Common myeloid progenitor, CD34-positive (primary cell): ENCODE data around the gene BTBD9.

ENCODE experiments used
- CTCF ChIA-PET: fragments of 350-600 bp; sonication (Branson Sonifier 250); formaldehyde crosslinking; loops from one replicate; lab custom pipeline; 2021; ENCODE audit warnings: antibody characterized with exemption; lab: Charles Lee
- POLR2A ChIA-PET: fragments of 350-600 bp; sonication (Branson Sonifier 250); formaldehyde crosslinking; loops from one replicate; lab custom pipeline; 2021; ENCODE audit warnings: antibody characterized with exemption; lab: Charles Lee
- DNase-seq, 3 donors: peaks; one replicate each; pipeline versions ENCODE4 v3.0.0 to v3.0.0-alpha.2; 2013
- H3K27ac ChIP-seq, 2 experiments: 1 replicate in 1 of 2; 2 replicates in 1 of 2; pipeline ENCODE4 v1.7.0; 2013; ENCODE audit warnings: inconsistent platforms in 2 of 2, low read length in 2 of 2, mild to moderate bottlenecking in 2 of 2, low read depth in 1 of 2, moderate library complexity in 1 of 2; ENCODE audit not compliant: severe bottlenecking in 2 of 2, insufficient read depth in 1 of 2, poor library complexity in 1 of 2
- H3K27me3 ChIP-seq, 5 experiments: replicated peaks in 2 of 5; 1 replicate in 3 of 5; 2 replicates in 2 of 5; pipeline versions ENCODE4 v1.6.1 to v1.7.0; 2013; ENCODE audit warnings: low read length in 4 of 5, mild to moderate bottlenecking in 2 of 5, moderate library complexity in 2 of 5, inconsistent platforms in 1 of 5; ENCODE audit not compliant: insufficient read depth in 5 of 5, control insufficient read depth in 4 of 5
- H3K36me3 ChIP-seq, 4 experiments: 1 replicate in 2 of 4; 2 replicates in 2 of 4; pipeline versions ENCODE4 v1.6.1 to v1.7.0; 2013; ENCODE audit warnings: low read length in 3 of 4, control low read depth in 1 of 4, mild to moderate bottlenecking in 1 of 4; ENCODE audit not compliant: control insufficient read depth in 4 of 4, insufficient read depth in 4 of 4
- H3K4me1 ChIP-seq, 4 experiments: 1 replicate in 3 of 4; 2 replicates in 1 of 4; pipeline versions ENCODE4 v1.6.1 to v1.7.1; 2013; ENCODE audit warnings: low read length in 3 of 4, mild to moderate bottlenecking in 3 of 4, control low read depth in 1 of 4, inconsistent platforms in 1 of 4, moderate library complexity in 1 of 4; ENCODE audit not compliant: control insufficient read depth in 4 of 4, insufficient read depth in 4 of 4; ENCODE audit errors: control extremely low read depth in 1 of 4
- H3K4me3 ChIP-seq, 7 experiments: 1 replicate in 4 of 7; 2 replicates in 3 of 7; pipeline versions ENCODE4 v1.5.1 to v1.7.0; 2013; ENCODE audit warnings: mild to moderate bottlenecking in 7 of 7, low read length in 6 of 7, moderate library complexity in 6 of 7, inconsistent platforms in 2 of 7, low read depth in 2 of 7, control low read depth in 1 of 7; ENCODE audit not compliant: insufficient read depth in 4 of 7, control insufficient read depth in 1 of 7; ENCODE audit errors: extremely low read depth in 1 of 7
- H3K9me3 ChIP-seq, 5 experiments: 1 replicate in 4 of 5; 2 replicates in 1 of 5; pipeline versions ENCODE4 v1.6.1 to v1.7.1; 2013; ENCODE audit warnings: low read length in 4 of 5, mild to moderate bottlenecking in 2 of 5, inconsistent platforms in 1 of 5, low read depth in 1 of 5, moderate library complexity in 1 of 5; ENCODE audit not compliant: control insufficient read depth in 4 of 5, insufficient read depth in 2 of 5; ENCODE audit errors: control extremely low read depth in 1 of 5
- WGBS: methylation state at CpG from one replicate; pipeline ENCODE4 v1.1.5; 2013; ENCODE audit not compliant: insufficient coverage; 5-methylcytosine and 5-hydroxymethylcytosine counted together

BTBD9 gene

GRCh38 chr6:38579010-38579628, 60.6 kb downstream of the BTBD9 start:
- CTCF ChIA-PET, result interaction anchor here (0.9 to 1.4 kb wide), 2 partner anchors 31 to 85 kb away, joined by 3 to 4 read pairs; no protein-coding TSS in a partner anchor
- peak in 2 of 3 donors; percentile 3 to 10 for DNase-seq
- Histone ChIP-seq H3K4me1 (peaks cover 0 to 5% (median 1%) of the 10 kb centered on the region in 4 experiments), H3K4me3 (no peak overlapping the region), H3K27ac (no peak overlapping the region), H3K9me3 (no peaks in the 10 kb centered on the region), H3K27me3 (no peaks in the 10 kb centered on the region), H3K36me3 (peaks cover 0 to 4% (median 2%) of the 10 kb centered on the region in 4 experiments)
- POLR2A ChIA-PET, result no interaction called here

GRCh38 chr6:38578075-38578474, 61.7 kb downstream of the BTBD9 start:
- H3K27me3 ChIP-seq, result no peaks in the 10 kb centered on the region
- no peak for DNase-seq
- POLR2A ChIA-PET, result no interaction called here
- peaks cover 0 to 5% (median 1%) of the 10 kb centered on the region in 4 experiments for H3K4me1 ChIP-seq
- H3K4me3 ChIP-seq, result no peak overlapping the region
- H3K36me3 ChIP-seq, result peaks cover 0 to 3% (median 1%) of the 10 kb centered on the region in 4 experiments
- H3K9me3 ChIP-seq, result no peaks in the 10 kb centered on the region
- CTCF ChIA-PET, result interaction anchor here (0.9 to 1.4 kb wide), 2 partner anchors 32 to 84 kb away, joined by 3 to 4 read pairs; no protein-coding TSS in a partner anchor
- 97% methylated on average over 4 of the region's 6 CpGs for WGBS
- H3K27ac ChIP-seq, result no peak overlapping the region

DNA sequence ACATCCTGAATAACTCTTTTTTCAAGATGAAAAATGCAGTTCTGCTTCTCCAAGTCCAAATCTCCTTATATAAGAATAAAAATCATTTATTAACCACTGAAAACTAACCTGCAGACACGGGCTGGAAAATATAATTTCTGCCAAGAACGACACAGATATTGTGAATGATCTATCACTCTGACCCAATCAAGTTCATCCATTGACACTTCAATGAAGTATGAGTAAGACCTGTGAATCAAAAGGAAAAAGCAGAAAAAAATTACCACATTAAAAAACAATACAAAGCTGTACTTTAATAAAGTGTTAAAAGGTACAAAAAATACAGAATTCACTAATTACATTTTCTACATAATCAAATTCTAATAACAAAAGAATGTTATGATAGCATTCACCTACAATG, 62.2 kb downstream of the BTBD9 start:
- ChIA-PET POLR2A (no interaction called here), CTCF (interaction anchor here (1.4 kb wide), 1 partner anchor 33 kb away, joined by 3 read pairs; no protein-coding TSS in a partner anchor)
- Histone ChIP-seq H3K9me3 (no peaks in the 10 kb centered on the region), H3K36me3 (peaks cover 0 to 3% (median 1%) of the 10 kb centered on the region in 4 experiments), H3K4me3 (no peak overlapping the region), H3K27ac (no peak overlapping the region), H3K27me3 (no peaks in the 10 kb centered on the region), H3K4me1 (peaks cover 0 to 5% (median 2%) of the 10 kb centered on the region in 4 experiments)
- no peak for DNase-seq
- 100% methylated on average over 2 of the region's 2 CpGs for WGBS

DNA sequence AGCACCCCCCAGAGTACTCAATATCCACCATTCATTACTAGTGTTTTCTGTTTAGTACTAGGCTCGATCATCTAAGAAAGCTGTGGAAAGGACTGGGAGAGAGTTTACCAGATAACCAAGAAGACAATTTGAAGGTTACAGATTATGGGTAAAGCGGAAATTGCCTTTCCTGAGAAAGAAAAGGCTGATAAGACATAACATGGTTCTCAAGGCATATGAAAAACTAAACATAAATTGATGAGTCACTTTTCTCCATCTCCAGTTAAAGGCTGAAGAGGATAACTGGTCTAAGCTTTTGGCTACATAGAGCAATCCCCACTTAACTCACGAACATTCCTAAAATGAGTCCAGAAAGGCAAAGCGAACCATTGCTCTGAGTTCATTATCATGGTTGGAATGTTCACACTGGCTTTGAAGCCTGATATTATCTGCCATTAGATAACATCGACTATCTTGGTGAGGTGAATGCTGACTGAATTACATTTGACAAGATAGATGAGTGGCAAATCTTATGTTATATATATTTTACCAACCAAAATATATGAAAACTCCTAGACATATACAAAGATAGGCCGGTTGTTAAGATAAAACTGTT, 65.8 kb downstream of the BTBD9 start:
- H3K36me3 ChIP-seq, result peaks cover 0 to 2% (median 0%) of the 10 kb centered on the region in 4 experiments
- H3K4me3 ChIP-seq, result no peak overlapping the region
- POLR2A ChIA-PET, result interaction anchor here (0.6 kb wide), 1 partner anchor 447 kb away, joined by 3 read pairs; no protein-coding TSS in a partner anchor
- peaks cover 0 to 7% (median 3%) of the 10 kb centered on the region in 4 experiments for H3K4me1 ChIP-seq
- H3K27ac ChIP-seq, result no peak overlapping the region
- DNase-seq, result no peak
- 100% methylated on average over 1 of the region's 6 CpGs for WGBS
- CTCF ChIA-PET, result no interaction called here
- no peaks in the 10 kb centered on the region for H3K9me3 ChIP-seq
- H3K27me3 ChIP-seq, result no peaks in the 10 kb centered on the region

DNA sequence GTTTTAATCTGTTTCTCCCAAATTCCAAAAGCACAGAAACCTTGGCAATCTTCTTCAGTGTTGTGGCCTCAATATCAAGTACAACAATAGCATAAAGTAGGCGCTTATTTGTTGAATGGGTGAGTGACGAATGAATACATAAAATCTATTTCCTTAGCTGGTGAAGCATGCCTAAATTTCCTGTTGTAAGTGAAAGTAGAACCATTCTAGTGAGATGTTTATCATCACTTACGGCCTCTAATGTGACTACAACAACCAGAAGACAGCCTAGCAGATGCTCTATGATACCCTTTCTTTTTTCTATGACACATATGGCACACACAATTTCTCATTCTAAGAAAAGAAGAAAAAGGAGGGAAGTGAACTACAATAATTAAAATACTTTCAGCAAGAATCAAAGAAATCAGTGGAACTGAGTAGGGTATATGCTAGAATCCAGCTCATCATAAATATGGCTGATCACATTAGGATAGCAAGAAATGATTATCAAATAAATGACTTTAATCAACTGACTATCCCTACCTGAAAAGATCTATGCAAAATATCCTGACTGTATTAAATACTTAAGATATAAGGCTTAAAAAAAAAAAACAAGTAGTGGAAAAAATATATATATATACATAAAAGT, 67.4 kb downstream of the BTBD9 start:
- ChIA-PET POLR2A (no interaction called here), CTCF (interaction anchor here (1.1 to 1.4 kb wide), 2 partner anchors 9 to 550 kb away, joined by 3 to 5 read pairs; no protein-coding TSS in a partner anchor)
- peaks cover 0 to 2% (median 0%) of the 10 kb centered on the region in 4 experiments for H3K36me3 ChIP-seq
- no CpG with 5 or more reads among the region's 3 CpGs for WGBS
- H3K27me3 ChIP-seq, result no peaks in the 10 kb centered on the region
- peak overlapping the region in 3 of 7 experiments; percentile 11 to 33 (median 16) for H3K4me3 ChIP-seq
- H3K27ac ChIP-seq, result peak overlapping the region in 1 of 2 experiments; percentile 55
- peak; percentile 43 to 81 (median 70) for DNase-seq
- H3K9me3 ChIP-seq, result no peaks in the 10 kb centered on the region
- peaks cover 0 to 7% (median 3%) of the 10 kb centered on the region in 4 experiments for H3K4me1 ChIP-seq

- Histone ChIP-seq H3K27me3 (no peaks in the 10 kb centered on the region), H3K4me1 (peaks cover 0 to 7% (median 3%) of the 10 kb centered on the region in 4 experiments), H3K36me3 (no peaks in the 10 kb centered on the region), H3K27ac (peak overlapping the region in 1 of 2 experiments; percentile 55), H3K4me3 (no peak overlapping the region), H3K9me3 (no peaks in the 10 kb centered on the region)
- ChIA-PET POLR2A (no interaction called here), CTCF (interaction anchor here (1.1 to 2.6 kb wide), 3 partner anchors 9 to 550 kb away, joined by 3 to 10 read pairs (median 5); no protein-coding TSS in a partner anchor)
- 100% methylated on average over 1 of the region's 1 CpG for whole genome bisulfite sequencing
- DNase-seq, result no peak
These were observed 68.0 kb downstream of the BTBD9 start for GRCh38 chr6:38571721-38572120.
